Vagina (tissue), 2 donors: ENCODE results near the gene FPGS. TPM values are rescaled to one million over a fixed set of nuclear protein-coding genes. Genes with fewer than 3 reads are reported as not detected.

ENCODE experiments used
- DNase-seq, 2 donors: peaks; one replicate each; pipeline ENCODE4 v3.0.0-alpha.2; 2017; ENCODE audit errors: extremely low spot score in 2 of 2
- H3K27ac ChIP-seq: fragments of 200-600 bp; sonication (generic); one replicate; pipeline ENCODE4 v1.5.1; 2019
- H3K27me3 ChIP-seq: fragments of 200-600 bp; sonication (generic); one replicate; pipeline ENCODE4 v1.5.1; 2019
- H3K36me3 ChIP-seq, 2 donors: fragments of 200-600 bp; sonication (generic); one replicate each; pipeline ENCODE4 v1.5.1; 2017 to 2019
- H3K4me1 ChIP-seq: fragments of 200-600 bp; sonication (generic); one replicate; pipeline ENCODE4 v1.5.1; 2019
- H3K4me3 ChIP-seq, 2 donors: fragments of 200-600 bp; sonication (generic); 1 replicate in 1 of 2; 2 replicates in 1 of 2; pipeline ENCODE4 v1.5.1; 2016 to 2019
- H3K9me3 ChIP-seq: fragments of 200-600 bp; sonication (generic); one replicate; pipeline ENCODE4 v1.5.1; 2019
- POLR2A ChIP-seq, 2 donors: fragments of 450-650 bp; IDR thresholded peaks; one replicate each; pipeline ENCODE4 v1.6.1; 2017; ENCODE audit warnings: antibody characterized with exemption in 2 of 2, mild to moderate bottlenecking in 2 of 2, moderate library complexity in 2 of 2
- POLR2AphosphoS5 ChIP-seq, 2 donors: sonication (generic); formaldehyde crosslinking; IDR thresholded peaks; one replicate each; pipeline ENCODE4 v1.9.0; 2017; ENCODE audit warnings: antibody characterized with exemption in 2 of 2, mild to moderate bottlenecking in 2 of 2, low read depth in 1 of 2; ENCODE audit not compliant: insufficient read depth in 1 of 2
- intact Hi-C: fragments of 100-400 bp; cut with DNase I; formaldehyde crosslinking; loops from one replicate; pipeline ENCODE4 v1.15.1; 2023
- total RNA-seq: library from RNA; depleted of rRNA; stranded (reverse); fragments of >200 nt; gene quantifications from one replicate; pipeline ENCODE4 v1.2.3, GENCODE V29; 2016
- TF ChIP-seq, protein P1 (sequence below), 3 experiments: fragments of 450-650 bp in 2 of 3; fragments of 200-600 bp in 1 of 3; sonication (generic) in 1 of 3; IDR thresholded peaks; one replicate each; pipeline ENCODE4 v1.5.1; 2017 to 2019; ENCODE audit warnings: antibody characterized with exemption in 3 of 3, mild to moderate bottlenecking in 2 of 3, moderate library complexity in 2 of 3

The FPGS gene
- total RNA-seq, 1 donor from 2014 or later: 99.7 TPM

DNA sequence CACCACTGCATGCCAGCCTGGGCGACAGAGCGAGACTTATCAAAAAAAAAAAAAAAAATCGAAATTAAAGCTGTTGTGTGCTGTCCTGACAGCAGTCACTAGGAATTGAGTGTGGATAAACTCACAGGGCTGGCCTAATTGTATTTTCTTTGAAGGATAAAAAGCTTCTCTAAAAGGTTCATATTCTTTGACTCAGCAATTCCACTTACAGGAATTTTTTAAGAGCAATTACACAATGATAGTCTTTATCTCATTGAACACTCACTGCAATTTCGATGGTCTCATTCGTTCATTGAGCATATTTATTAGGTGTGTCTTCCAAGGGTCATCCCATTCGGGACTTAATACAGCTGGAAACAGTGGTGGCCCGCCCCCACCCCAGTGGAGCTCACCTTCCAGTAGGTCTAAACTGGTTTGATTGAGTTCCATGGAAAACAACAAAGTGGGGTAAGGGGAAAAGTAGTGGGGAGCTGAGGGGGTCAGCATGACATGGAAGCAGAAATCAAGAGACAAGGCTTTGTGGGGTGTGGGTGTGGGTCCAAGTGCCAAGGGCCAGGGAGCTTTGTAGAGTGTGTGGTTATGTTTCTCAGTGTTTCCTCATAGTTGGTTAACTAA, 10.2 kb upstream of the FPGS start:
- no peak for DNase-seq
- intact Hi-C loops: no loop called here
- Histone ChIP-seq H3K36me3 (peaks cover 0 to 42% of the 10 kb centered on the region in 2 donors), H3K4me1 (peaks cover 52% of the 10 kb centered on the region), H3K27me3 (no peaks in the 10 kb centered on the region), H3K9me3 (no peaks in the 10 kb centered on the region), H3K4me3 (no peak overlapping the region), H3K27ac (no peak overlapping the region)
- TF ChIP-seq, protein P1, sequence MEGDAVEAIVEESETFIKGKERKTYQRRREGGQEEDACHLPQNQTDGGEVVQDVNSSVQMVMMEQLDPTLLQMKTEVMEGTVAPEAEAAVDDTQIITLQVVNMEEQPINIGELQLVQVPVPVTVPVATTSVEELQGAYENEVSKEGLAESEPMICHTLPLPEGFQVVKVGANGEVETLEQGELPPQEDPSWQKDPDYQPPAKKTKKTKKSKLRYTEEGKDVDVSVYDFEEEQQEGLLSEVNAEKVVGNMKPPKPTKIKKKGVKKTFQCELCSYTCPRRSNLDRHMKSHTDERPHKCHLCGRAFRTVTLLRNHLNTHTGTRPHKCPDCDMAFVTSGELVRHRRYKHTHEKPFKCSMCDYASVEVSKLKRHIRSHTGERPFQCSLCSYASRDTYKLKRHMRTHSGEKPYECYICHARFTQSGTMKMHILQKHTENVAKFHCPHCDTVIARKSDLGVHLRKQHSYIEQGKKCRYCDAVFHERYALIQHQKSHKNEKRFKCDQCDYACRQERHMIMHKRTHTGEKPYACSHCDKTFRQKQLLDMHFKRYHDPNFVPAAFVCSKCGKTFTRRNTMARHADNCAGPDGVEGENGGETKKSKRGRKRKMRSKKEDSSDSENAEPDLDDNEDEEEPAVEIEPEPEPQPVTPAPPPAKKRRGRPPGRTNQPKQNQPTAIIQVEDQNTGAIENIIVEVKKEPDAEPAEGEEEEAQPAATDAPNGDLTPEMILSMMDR (IDR thresholded peaks at IDR 0.05): no peak
- TF ChIP-seq POLR2AphosphoS5 (IDR thresholded peaks at IDR 0.05; ENCODE audit: insufficient read depth in 1 of 2, low read depth in 1 of 2) (no peak), POLR2A (IDR thresholded peaks at IDR 0.05) (no peak)

DNA sequence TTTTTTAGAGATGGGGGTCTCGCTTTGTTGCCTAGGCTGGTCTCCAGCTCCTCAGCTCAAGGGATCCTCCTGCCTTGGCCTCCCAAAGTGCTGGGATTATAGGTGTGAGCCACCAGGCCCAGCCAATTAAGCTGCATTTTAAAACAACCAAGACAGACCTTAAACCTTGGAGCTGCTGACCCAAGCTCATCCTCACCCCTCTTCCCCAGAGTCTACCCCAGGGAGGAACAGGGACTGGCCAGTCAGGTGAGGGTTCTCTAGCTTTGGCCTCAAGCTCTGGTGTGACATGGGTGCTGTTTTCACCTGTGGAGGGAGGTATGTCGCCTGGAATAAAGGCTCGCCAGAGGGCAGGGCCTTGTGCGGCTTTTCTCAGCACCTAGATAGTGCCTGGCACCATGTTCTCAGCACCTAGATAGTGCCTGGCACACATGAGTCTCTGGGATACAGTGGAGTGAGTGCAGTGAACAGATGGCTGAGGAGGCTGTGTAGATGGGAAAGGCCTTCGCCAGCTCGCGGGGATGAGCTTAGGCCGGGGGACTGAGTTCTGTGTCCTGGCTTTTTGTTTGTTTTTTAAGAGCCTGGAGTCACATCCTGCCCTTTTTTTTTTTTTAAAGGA, 9.5 kb upstream of the FPGS start:
- H3K4me1 ChIP-seq: peaks cover 49% of the 10 kb centered on the region
- no peaks in the 10 kb centered on the region for H3K9me3 ChIP-seq
- H3K27me3 ChIP-seq: no peaks in the 10 kb centered on the region
- peak in 1 of 2 donors; percentile 72 for DNase-seq
- H3K36me3 ChIP-seq: peaks cover 0 to 36% of the 10 kb centered on the region in 2 donors
- H3K4me3 ChIP-seq: no peak overlapping the region
- peak overlapping the region; percentile 17 for H3K27ac ChIP-seq
- intact Hi-C loops: no loop called here
- TF ChIP-seq POLR2A (IDR thresholded peaks at IDR 0.05) (no peak), POLR2AphosphoS5 (IDR thresholded peaks at IDR 0.05; ENCODE audit: insufficient read depth in 1 of 2, low read depth in 1 of 2) (no peak)

DNA sequence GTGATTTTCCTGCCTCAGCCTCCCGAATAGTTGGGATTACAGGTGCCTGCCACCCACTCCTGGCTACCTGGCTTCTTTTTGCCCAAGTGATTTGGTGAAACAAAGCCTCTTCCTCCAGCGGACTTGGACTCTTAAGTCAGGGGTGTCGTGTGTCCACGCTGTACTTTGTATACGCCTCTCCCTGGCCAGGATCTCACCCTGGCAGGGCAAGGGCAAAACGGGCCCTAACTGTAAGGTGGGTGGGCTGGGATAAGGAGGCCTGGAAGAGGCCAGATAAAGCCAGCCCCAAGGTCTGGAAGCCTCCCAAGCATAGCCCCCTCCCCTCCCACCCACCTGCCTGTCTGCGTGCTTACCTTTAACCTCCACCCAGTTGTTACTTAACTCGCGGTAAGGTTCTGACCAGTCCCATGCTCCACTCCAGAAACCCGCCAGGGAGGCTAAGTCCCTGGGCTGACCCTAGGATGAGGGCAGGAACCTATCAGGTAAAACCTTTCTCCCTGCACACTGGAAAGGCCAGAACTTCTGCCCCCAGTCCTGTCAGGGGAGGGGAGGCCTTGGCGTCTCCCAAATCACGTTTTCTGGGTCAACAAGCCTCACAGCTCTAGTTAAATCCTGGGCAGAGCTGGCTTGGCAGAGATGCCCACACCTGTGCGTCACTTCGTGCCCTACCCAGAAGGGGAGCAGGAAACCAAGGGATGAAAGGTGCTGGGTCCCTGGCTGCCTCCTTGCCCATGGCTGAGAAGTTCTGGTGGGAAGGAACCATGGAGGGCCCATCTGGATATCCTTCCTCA, 8.5 kb upstream of the FPGS start:
- Histone ChIP-seq H3K27me3 (no peaks in the 10 kb centered on the region), H3K27ac (peak overlapping the region; percentile 17), H3K4me3 (no peak overlapping the region), H3K36me3 (peaks cover 0 to 26% of the 10 kb centered on the region in 2 donors), H3K9me3 (no peaks in the 10 kb centered on the region), H3K4me1 (peaks cover 42% of the 10 kb centered on the region)
- DNase-seq: no peak
- intact Hi-C loops: no loop called here
- TF ChIP-seq POLR2AphosphoS5 (IDR thresholded peaks at IDR 0.05; ENCODE audit: insufficient read depth in 1 of 2, low read depth in 1 of 2) (no peak), POLR2A (IDR thresholded peaks at IDR 0.05) (no peak)
- TF ChIP-seq, protein P1 (IDR thresholded peaks at IDR 0.05): no peak

DNA sequence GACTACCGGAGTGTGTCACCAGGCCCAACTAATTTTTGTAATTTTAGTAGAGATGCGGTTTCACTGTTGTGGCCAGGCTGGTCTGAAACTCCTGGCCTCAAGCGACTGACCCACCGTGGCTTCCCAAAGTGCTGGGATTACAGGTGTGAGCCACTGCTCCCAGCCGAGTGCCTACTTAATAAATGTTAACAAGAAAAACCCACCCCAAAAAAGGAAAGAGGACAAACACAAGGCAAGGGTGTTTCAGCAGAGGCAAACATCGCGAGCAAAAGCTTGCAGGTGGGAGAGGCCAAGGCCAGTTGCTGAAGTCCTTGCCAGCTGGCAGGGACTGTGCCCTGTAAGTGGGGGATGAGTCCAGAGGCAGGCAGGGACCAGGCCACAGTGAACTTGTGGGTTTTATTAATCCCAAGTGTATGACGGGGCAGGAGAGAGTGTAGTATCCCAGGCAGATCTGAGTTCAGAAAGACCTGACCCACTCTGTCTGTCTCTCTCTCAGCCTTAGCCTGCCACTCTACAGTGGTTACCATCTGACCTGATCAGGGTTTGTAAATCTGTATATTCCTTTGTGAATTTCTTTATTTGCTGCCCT, 6.4 kb upstream of the FPGS start:
- H3K4me1 ChIP-seq: peaks cover 40% of the 10 kb centered on the region
- peak in 1 of 2 donors; percentile 90 for DNase-seq
- intact Hi-C loops: loop anchor here (1.0 kb wide), 1 partner anchor 41 kb away; no protein-coding TSS in a partner anchor

More for the DNA sequence above, 6.4 kb upstream of the FPGS start:
- TF ChIP-seq POLR2AphosphoS5 (IDR thresholded peaks at IDR 0.05; ENCODE audit: insufficient read depth in 1 of 2, low read depth in 1 of 2) (peak in 1 of 2 donors; percentile 45), POLR2A (IDR thresholded peaks at IDR 0.05) (no peak)
- TF ChIP-seq, protein P1 (IDR thresholded peaks at IDR 0.05): no peak
- H3K4me3 ChIP-seq: no peak overlapping the region
- no peaks in the 10 kb centered on the region for H3K27me3 ChIP-seq
- H3K9me3 ChIP-seq: no peaks in the 10 kb centered on the region
- H3K27ac ChIP-seq: peak overlapping the region; percentile 53
- peaks cover 0 to 4% of the 10 kb centered on the region in 2 donors for H3K36me3 ChIP-seq
